GM10847 (cell line): Measurements from ENCODE around the gene FBXW8.

Experiments used
- POLR2A ChIP-seq: IDR thresholded peaks from 2 replicates; pipeline ENCODE4 v1.6.1; 2011; ENCODE audit not compliant: insufficient read length; ENCODE audit errors: extremely low read depth

FBXW8 gene

DNA sequence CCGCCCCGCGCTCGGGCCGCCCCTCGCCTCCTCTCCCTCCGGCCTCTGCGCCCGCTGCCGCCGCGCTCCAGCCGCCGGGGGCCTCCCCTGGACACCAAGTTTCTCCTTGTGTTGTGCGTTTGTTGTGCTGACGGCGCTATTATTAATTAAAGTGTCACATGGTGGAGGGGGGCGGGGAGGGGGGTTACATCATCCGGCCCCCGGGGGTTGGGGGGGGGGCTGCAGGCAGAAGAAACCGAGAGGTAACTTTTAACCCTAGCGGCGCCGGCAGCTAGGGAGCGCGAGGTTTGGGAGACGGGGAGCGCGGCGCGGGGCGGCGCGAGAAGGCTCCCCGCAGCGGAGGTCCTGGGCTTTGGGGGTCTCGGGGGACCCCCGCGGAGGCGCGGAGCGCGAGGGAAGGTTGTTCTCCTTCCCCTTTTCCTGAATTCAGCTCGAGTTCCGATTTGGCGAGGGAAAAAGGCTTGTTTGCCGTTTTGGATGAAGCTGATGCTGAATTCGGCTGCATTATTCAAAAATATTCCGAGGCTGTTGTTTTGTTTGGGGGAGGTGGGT lies 29.3 kb upstream of the FBXW8 start, which contains the start of gene HRK:
TSS of gene HRK (minus strand) at position 117 of the 552 bp plus-strand sequence. CDS start 134 bp downstream, outside the sequence.
- no peak for TF ChIP-seq POLR2A

GRCh38 chr12:116881877-116882507 lies 28.8 kb upstream of the FBXW8 start:
- no peak for TF ChIP-seq POLR2A

- no peak for TF ChIP-seq POLR2A
Observed at GRCh38 chr12:116882742-116883141, 28.0 kb upstream of the FBXW8 start.

DNA sequence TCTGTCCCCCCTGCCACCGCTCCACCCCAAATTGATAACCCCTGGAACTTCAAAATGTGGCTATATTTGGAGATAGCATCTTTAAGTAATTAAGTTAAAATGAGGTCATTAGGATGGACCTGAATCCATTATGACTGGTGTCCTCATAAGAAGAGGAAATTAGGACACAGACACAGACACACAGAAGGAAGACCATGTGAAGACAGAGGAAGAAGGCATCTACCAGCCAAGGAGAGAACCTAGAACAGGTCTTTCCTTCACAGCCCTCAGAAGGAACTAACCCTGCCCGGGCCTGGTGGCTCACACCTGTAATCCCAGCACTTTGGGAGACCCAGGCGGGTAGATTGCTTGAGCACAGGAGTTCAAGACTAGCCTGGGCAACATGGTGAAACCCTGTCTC lies 25.9 kb upstream of the FBXW8 start:
- TF ChIP-seq POLR2A: no peak

DNA sequence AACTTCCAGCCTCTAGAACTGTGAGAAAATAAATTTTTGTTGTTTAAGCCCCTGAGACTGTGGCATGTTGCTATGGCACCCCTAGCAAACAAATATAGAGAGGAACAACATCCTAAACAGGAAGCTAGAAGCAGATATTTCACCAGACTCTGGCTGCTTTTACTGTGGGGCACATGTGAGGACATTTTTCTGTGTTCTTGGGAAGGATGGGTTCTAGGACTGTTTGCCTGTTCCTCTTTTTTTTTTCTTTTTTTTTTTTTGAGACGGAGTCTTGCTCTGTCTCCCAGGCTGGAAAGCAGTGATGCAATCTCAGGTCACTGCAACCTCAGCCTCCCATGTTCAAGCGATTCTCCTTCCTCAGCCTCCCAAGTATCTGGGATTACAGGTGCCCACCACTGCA lies 25.3 kb upstream of the FBXW8 start:
- TF ChIP-seq POLR2A: no peak

DNA sequence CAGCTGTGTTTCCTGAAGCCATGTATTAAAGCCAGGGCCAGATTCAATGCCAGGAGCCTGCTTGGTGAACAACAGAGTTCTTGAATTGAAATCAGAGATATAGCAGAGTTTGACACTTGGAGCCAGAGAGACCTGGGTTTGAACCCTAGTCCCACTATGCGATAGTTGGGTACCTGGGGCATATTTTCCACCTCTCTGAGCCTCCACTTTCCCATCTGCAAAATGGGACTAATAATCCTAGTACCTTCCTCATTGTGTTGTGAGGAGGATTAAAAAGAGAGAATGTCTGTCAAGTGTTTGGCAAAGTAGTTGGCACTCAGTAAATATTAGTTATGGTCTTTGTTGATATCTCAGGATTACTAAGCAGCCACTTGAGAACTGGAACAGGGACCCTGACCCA lies 23.5 kb upstream of the FBXW8 start:
- TF ChIP-seq POLR2A: no peak

- TF ChIP-seq POLR2A: no peak
Observed at GRCh38 chr12:116887897-116888296, 22.9 kb upstream of the FBXW8 start.

- no peak for TF ChIP-seq POLR2A
Observed at GRCh38 chr12:116890330-116890729, 20.4 kb upstream of the FBXW8 start.

- TF ChIP-seq POLR2A: no peak
Observed at GRCh38 chr12:116891019-116891418, 19.7 kb upstream of the FBXW8 start.

GRCh38 chr12:116892349-116893140 lies 18.2 kb upstream of the FBXW8 start:
- no peak for TF ChIP-seq POLR2A

DNA sequence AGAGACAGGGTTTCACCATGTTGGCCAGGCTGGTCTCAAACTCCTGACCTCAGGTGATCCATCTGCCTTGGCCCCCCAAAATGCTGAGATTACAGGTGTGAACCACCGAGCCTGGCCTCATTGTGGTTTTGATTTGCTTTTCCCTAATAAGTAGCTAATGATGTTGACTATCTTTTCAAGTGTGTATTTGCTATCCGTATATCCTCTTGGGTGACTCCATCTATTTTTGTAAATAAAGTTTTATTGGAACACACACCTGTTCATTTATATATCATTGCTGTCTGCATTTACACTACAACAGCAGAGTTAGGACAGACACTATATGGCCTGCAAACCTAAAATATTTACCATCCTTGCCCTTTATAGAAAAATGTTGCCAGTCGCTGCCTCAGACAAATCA lies 15.8 kb upstream of the FBXW8 start:
- no peak for TF ChIP-seq POLR2A

GRCh38 chr12:116896411-116896924 lies 14.3 kb upstream of the FBXW8 start:
- no peak for TF ChIP-seq POLR2A

DNA sequence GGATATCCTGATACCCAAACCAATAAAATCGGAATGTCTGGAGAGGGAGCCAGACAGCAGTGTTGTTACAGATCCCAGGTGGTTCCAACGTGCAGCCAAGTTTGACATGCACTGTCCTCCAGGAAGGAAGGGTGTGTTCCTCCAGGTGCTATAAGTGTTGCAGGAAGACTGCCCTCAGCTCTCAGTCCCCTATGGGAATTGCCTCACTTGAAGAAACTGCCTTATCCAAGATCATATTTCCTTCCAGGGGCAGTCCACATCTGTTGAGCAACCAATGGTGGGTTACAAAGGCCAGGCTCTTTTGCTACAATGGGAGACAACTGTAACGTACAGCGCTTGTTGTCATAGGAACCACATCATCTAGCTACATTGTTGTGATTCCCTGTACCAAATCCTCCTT lies 13.3 kb upstream of the FBXW8 start:
- TF ChIP-seq POLR2A: no peak

DNA sequence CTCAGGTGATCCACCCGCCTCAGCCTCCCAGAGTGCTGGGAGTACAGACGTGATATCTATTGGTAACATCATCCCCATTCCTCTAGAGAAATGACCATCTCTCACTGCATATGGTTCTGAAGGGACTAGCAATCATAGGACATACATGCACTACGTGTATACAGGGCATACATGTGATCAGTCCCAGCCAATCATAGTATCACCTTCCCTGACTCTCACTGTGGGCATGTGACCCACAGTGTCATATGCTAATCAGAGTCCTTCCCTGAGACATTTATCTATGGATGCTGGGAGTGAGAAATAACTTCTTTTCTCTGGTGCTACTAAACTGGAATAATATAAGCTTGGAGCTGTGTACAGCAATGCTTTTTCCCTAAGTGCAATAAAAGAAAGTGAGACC lies 12.1 kb upstream of the FBXW8 start:
- no peak for TF ChIP-seq POLR2A

DNA sequence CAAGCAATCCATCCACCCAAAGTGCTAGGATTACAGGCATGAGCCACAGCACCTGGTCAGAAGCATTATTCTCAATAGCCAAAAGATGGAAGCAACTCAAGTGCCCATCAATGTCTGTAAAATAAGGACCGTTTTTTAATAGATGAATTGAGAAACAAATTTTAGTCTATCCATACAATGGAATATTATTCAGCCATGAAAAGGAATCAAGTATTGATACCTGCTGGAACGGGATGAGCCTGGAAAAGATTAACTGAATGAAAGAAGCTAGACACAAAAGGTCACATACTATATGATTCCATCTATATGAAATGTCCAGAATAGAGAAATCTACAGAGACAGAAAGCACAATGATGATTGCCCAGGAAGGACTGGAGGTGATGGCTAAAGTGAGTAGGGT lies 9.1 kb upstream of the FBXW8 start:
- TF ChIP-seq POLR2A: no peak

DNA sequence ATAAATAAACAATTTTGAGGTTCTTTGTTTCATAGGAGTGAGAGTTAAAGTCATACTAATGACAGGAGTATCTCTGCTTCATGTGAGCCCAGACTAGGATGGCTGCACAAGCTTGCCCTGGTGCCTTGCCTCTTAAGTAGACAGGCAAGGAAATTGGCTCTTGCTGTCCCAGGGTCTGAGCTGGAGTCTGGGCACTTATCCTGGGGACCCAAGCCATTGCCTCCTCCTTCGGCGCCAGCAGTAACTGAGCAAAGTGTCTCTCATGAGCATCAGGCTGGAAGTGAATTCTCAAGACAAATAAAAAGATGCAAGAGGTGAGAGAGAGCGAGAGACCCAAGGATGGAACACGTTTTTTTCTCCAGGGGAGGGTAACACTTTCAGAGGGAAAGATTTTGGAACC lies 6.9 kb upstream of the FBXW8 start:
- no peak for TF ChIP-seq POLR2A
